SK-N-SH treated with all-trans-retinoic acid at 6 μM for 48 hours (cell line): ENCODE results near the gene CXXC5.

Source experiments
- ISL1 ChIP-seq: fragments of 250-450 bp; sonication (Bioruptor Pico); IDR thresholded peaks from 2 replicates; pipeline ENCODE4 v2.1.2; 2022; ENCODE audit warnings: mild to moderate bottlenecking, moderate library complexity
- ZNF70 ChIP-seq: fragments of 450-650 bp; formaldehyde crosslinking; IDR thresholded peaks from 2 replicates; pipeline ENCODE4 v1.5.0; 2020; ENCODE audit warnings: mild to moderate bottlenecking, moderate library complexity
- TF ChIP-seq, protein P1 (sequence below): fragments of 250-450 bp; sonication (Bioruptor Pico); IDR thresholded peaks from 2 replicates; pipeline ENCODE4 v1.5.1; 2020; ENCODE audit warnings: low read depth, mild to moderate bottlenecking, moderate library complexity
- TF ChIP-seq, protein P2 (sequence below): fragments of 250-450 bp; sonication (Bioruptor Pico); IDR thresholded peaks from 2 replicates; pipeline ENCODE4 v1.8.0; 2020; ENCODE audit warnings: mild to moderate bottlenecking, moderate library complexity, borderline replicate concordance

GRCh38 chr5:139653616-139654015 is 5.5 kb downstream of the CXXC5 start:
- TF ChIP-seq, protein P1, sequence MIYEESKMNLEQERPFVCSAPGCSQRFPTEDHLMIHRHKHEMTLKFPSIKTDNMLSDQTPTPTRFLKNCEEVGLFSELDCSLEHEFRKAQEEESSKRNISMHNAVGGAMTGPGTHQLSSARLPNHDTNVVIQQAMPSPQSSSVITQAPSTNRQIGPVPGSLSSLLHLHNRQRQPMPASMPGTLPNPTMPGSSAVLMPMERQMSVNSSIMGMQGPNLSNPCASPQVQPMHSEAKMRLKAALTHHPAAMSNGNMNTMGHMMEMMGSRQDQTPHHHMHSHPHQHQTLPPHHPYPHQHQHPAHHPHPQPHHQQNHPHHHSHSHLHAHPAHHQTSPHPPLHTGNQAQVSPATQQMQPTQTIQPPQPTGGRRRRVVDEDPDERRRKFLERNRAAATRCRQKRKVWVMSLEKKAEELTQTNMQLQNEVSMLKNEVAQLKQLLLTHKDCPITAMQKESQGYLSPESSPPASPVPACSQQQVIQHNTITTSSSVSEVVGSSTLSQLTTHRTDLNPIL (CRISPR knock-in tag): no peak
- TF ChIP-seq ISL1: no peak
- TF ChIP-seq, protein P2, sequence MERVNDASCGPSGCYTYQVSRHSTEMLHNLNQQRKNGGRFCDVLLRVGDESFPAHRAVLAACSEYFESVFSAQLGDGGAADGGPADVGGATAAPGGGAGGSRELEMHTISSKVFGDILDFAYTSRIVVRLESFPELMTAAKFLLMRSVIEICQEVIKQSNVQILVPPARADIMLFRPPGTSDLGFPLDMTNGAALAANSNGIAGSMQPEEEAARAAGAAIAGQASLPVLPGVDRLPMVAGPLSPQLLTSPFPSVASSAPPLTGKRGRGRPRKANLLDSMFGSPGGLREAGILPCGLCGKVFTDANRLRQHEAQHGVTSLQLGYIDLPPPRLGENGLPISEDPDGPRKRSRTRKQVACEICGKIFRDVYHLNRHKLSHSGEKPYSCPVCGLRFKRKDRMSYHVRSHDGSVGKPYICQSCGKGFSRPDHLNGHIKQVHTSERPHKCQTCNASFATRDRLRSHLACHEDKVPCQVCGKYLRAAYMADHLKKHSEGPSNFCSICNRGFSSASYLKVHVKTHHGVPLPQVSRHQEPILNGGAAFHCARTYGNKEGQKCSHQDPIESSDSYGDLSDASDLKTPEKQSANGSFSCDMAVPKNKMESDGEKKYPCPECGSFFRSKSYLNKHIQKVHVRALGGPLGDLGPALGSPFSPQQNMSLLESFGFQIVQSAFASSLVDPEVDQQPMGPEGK: no peak
- TF ChIP-seq ZNF70 (CRISPR knock-in tag): no peak
